Large intestine (tissue), 3 donors: ENCODE data around the gene HCRTR1. TPM values are rescaled to one million over a fixed set of nuclear protein-coding genes. Genes with fewer than 3 reads are reported as not detected.

Experiments
- DNase-seq, 2 donors: peaks; one replicate each; pipeline versions ENCODE4 v3.0.0 to v3.0.0-alpha.2; 2013
- H3K27ac ChIP-seq: one replicate; pipeline ENCODE4 v1.5.1; 2013; ENCODE audit warnings: low read length
- H3K27me3 ChIP-seq: 2 replicates; pipeline ENCODE4 v1.6.1; 2013; ENCODE audit warnings: low read length; ENCODE audit not compliant: control insufficient read depth, insufficient read depth
- H3K36me3 ChIP-seq: 2 replicates; pipeline ENCODE4 v1.6.1; 2013; ENCODE audit warnings: low read length; ENCODE audit not compliant: control insufficient read depth, insufficient read depth
- H3K4me1 ChIP-seq: one replicate; pipeline ENCODE4 v1.6.1; 2013; ENCODE audit warnings: low read length; ENCODE audit not compliant: control insufficient read depth, insufficient read depth
- H3K4me3 ChIP-seq: one replicate; pipeline ENCODE4 v1.5.1; 2013; ENCODE audit warnings: low read length
- H3K9me3 ChIP-seq: one replicate; pipeline ENCODE4 v1.6.1; 2013; ENCODE audit warnings: mild to moderate bottlenecking, low read depth, low read length, moderate library complexity; ENCODE audit not compliant: control insufficient read depth
- WGBS: methylation state at CpG from one replicate; pipeline ENCODE4 v1.1.5; 2013; ENCODE audit warnings: low lambda C conversion rate; ENCODE audit not compliant: insufficient coverage; 5-methylcytosine and 5-hydroxymethylcytosine counted together
- polyA plus RNA-seq: library from polyadenylated mRNA; unstranded; fragments of 120-200 nt; gene quantifications from one replicate; pipeline ENCODE4 v1.2.1, GENCODE V29; 2013

HCRTR1 gene
- polyA plus RNA-seq, 1 donor, result 0.81 TPM

DNA sequence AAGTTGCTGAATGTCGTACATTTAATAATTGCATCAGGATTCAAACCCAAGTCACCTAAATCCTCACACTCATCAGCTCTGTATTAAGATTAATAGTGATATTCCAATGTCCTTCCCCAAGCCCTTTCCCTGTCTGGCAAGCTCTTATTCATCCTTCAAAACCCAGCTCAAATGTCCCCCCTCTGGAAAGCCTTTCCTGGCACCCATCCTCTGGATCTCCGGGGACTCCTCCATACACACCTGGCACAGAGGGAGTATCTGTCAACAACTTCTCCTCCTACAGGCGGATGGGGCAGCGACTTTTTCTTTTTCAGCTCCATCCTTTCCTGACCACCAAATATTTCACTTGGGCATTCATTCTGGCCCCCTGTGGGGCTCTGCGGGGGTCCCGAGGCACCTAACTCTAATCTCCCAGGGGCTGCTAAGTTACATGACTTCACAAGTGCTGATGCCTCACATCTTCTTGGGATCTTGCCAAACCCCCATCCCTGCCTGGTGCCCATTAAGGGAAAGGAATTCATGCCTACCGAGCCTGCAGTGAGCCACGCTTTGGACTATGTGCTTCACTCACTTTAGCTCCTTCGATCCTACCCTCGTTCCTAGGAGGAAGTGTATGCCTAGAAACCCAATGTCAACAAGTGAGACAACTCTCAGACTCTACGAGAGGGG is 25.9 kb upstream of the HCRTR1 start:
- Histone ChIP-seq H3K27me3 (peaks cover 3% of the 10 kb centered on the region), H3K36me3 (no peaks in the 10 kb centered on the region), H3K4me3 (no peak overlapping the region), H3K9me3 (no peaks in the 10 kb centered on the region), H3K27ac (peak overlapping the region; percentile 52), H3K4me1 (peaks cover 33% of the 10 kb centered on the region)
- peak in 1 of 2 donors; percentile 74 for DNase-seq
- WGBS, result no CpG with 5 or more reads among the region's 11 CpGs

- DNase-seq, result no peak
- Histone ChIP-seq H3K27ac (peak overlapping the region; percentile 52), H3K9me3 (no peaks in the 10 kb centered on the region)
These were observed 25.4 kb upstream of the HCRTR1 start for GRCh38 chr1:31592132-31592531.

GRCh38 chr1:31593136-31593665 is 24.3 kb upstream of the HCRTR1 start:
- Histone ChIP-seq H3K27me3 (peaks cover 3% of the 10 kb centered on the region), H3K9me3 (no peaks in the 10 kb centered on the region), H3K4me3 (no peak overlapping the region), H3K27ac (no peak overlapping the region), H3K4me1 (peaks cover 22% of the 10 kb centered on the region), H3K36me3 (no peaks in the 10 kb centered on the region)
- WGBS, result no CpG with 5 or more reads among the region's 5 CpGs
- DNase-seq, result no peak

More at GRCh38 chr1:31592132-31592531, 25.4 kb upstream of the HCRTR1 start:
- H3K4me3 ChIP-seq, result no peak overlapping the region
- H3K27me3 ChIP-seq, result peaks cover 3% of the 10 kb centered on the region
- H3K36me3 ChIP-seq, result no peaks in the 10 kb centered on the region
- peaks cover 33% of the 10 kb centered on the region for H3K4me1 ChIP-seq

GRCh38 chr1:31593770-31594632 is 23.5 kb upstream of the HCRTR1 start:
- Histone ChIP-seq H3K4me1 (peaks cover 17% of the 10 kb centered on the region), H3K4me3 (no peak overlapping the region), H3K27me3 (no peaks in the 10 kb centered on the region), H3K27ac (no peak overlapping the region), H3K9me3 (no peaks in the 10 kb centered on the region), H3K36me3 (no peaks in the 10 kb centered on the region)
- WGBS, result no CpG with 5 or more reads among the region's 10 CpGs
- peak; percentile 76 to 83 for DNase-seq

- Histone ChIP-seq H3K4me1 (peaks cover 11% of the 10 kb centered on the region), H3K27ac (no peak overlapping the region), H3K27me3 (no peaks in the 10 kb centered on the region), H3K4me3 (no peak overlapping the region), H3K9me3 (no peaks in the 10 kb centered on the region), H3K36me3 (no peaks in the 10 kb centered on the region)
- no peak for DNase-seq
- no CpG with 5 or more reads among the region's 4 CpGs for WGBS
These were observed 21.4 kb upstream of the HCRTR1 start for GRCh38 chr1:31595836-31596736.

DNA sequence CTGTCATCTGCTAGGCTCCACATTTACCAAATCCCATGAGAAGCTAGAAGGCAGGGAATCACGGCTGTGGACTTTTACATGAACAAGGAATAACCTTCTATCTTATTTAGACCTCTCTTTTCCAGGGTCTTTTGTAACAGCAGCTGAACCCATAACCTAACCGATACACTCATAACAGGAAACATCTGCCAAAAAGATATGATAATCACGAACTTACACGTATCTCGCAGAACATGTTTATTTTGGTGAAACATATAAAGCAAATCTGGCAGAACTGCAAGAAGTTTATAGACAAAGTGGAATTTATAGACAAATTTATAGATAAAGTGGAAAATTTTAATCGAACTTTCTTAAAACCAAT is 20.8 kb upstream of the HCRTR1 start:
- no peaks in the 10 kb centered on the region for H3K36me3 ChIP-seq
- no peak overlapping the region for H3K27ac ChIP-seq
- no peaks in the 10 kb centered on the region for H3K27me3 ChIP-seq
- no peaks in the 10 kb centered on the region for H3K9me3 ChIP-seq
- peaks cover 7% of the 10 kb centered on the region for H3K4me1 ChIP-seq
- H3K4me3 ChIP-seq, result no peak overlapping the region
- 60% methylated on average over 1 of the region's 6 CpGs for WGBS
- DNase-seq, result no peak

- Histone ChIP-seq H3K4me3 (no peak overlapping the region), H3K27ac (no peak overlapping the region), H3K36me3 (no peaks in the 10 kb centered on the region), H3K9me3 (no peaks in the 10 kb centered on the region), H3K4me1 (no peaks in the 10 kb centered on the region), H3K27me3 (no peaks in the 10 kb centered on the region)
- 100% methylated on average over 1 of the region's 7 CpGs for WGBS
- no peak for DNase-seq
These were observed 18.5 kb upstream of the HCRTR1 start for GRCh38 chr1:31598980-31599379.

DNA sequence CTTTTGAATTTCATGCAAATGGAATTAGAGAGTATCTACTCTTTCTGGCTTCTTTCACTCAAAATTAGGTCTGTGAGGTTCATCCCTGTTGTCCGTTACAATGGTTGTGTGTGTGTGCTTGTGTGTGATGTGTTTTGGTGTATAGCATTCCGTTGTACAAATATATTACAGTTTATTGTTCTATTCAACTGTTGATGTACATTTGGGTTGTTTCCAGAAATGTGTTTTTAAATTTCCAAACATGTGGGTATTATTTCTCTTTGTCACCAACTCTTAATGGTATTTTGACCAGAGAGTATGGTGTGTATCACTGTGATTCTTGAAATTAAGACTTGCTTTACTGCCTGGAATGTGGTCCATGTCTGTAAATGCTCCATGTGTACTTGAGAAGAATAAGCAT is 16.8 kb upstream of the HCRTR1 start:
- Histone ChIP-seq H3K4me3 (no peak overlapping the region), H3K36me3 (no peaks in the 10 kb centered on the region), H3K27me3 (no peaks in the 10 kb centered on the region), H3K9me3 (no peaks in the 10 kb centered on the region), H3K4me1 (no peaks in the 10 kb centered on the region), H3K27ac (no peak overlapping the region)
- no CpG with 5 or more reads among the region's 2 CpGs for WGBS
- DNase-seq, result no peak

DNA sequence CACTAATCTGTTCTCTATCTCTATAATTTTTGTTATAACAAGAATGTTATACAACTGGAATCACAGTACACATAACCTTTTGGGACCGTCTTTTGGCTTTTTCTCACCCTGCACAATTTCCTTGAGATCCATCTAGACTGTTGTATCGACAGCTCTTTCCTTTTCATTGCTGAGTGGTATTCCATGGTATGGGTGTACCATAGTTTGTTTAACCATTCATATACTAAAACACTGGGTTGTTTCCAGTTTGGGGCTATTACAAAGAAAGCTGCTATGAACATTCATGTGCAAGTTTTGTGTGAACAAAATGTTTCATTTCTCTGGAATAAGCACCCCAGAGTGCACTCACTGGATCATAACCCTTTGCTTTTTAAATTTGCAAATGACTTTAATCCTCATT is 15.4 kb upstream of the HCRTR1 start:
- no peak overlapping the region for H3K27ac ChIP-seq
- DNase-seq, result no peak
- H3K9me3 ChIP-seq, result no peaks in the 10 kb centered on the region
- 86% methylated on average over 1 of the region's 2 CpGs for WGBS
- H3K4me1 ChIP-seq, result no peaks in the 10 kb centered on the region
- no peak overlapping the region for H3K4me3 ChIP-seq
- no peaks in the 10 kb centered on the region for H3K36me3 ChIP-seq
- no peaks in the 10 kb centered on the region for H3K27me3 ChIP-seq

- Histone ChIP-seq H3K4me1 (no peaks in the 10 kb centered on the region), H3K4me3 (no peak overlapping the region), H3K27ac (no peak overlapping the region), H3K27me3 (no peaks in the 10 kb centered on the region), H3K36me3 (no peaks in the 10 kb centered on the region), H3K9me3 (no peaks in the 10 kb centered on the region)
- no peak for DNase-seq
- 100% methylated on average over 1 of the region's 4 CpGs for whole genome bisulfite sequencing
These were observed 11.5 kb upstream of the HCRTR1 start for GRCh38 chr1:31605908-31606427.
